Uterus (tissue), 4 donors: ENCODE data around the gene CSPG4. TPM values are rescaled to one million over a fixed set of nuclear protein-coding genes. Genes with fewer than 3 reads are reported as not detected.
A peak's percentile ranks its signal among the peaks of the same experiment; 100 is the strongest.
"Not testable (repeated sequence)": the region's sequence is repeated elsewhere in the genome, so short reads cannot be mapped to it uniquely, and the experiment has no call there.

ENCODE experiments used
- DNase-seq, 2 donors: peaks; one replicate each; pipeline ENCODE4 v3.0.0-alpha.2; 2019 to 2020
- H3K27ac ChIP-seq, 2 donors: fragments of 200-600 bp; sonication (generic); 1 replicate in 1 of 2; 2 replicates in 1 of 2; pipeline ENCODE4 v1.5.1; 2016 to 2018
- H3K27me3 ChIP-seq, 2 donors: fragments of 200-600 bp; sonication (generic); one replicate each; pipeline ENCODE4 v1.5.1; 2018 to 2019; ENCODE audit warnings: control low read depth in 1 of 2
- H3K36me3 ChIP-seq, 2 donors: fragments of 200-600 bp; sonication (generic); one replicate each; pipeline ENCODE4 v1.5.1; 2019; ENCODE audit warnings: control low read depth in 1 of 2
- H3K4me1 ChIP-seq, 2 donors: fragments of 200-600 bp; sonication (generic); one replicate each; pipeline ENCODE4 v1.5.1; 2018 to 2019; ENCODE audit warnings: control low read depth in 1 of 2
- H3K4me3 ChIP-seq, 2 donors: fragments of 200-600 bp; sonication (generic); 1 replicate in 1 of 2; 2 replicates in 1 of 2; pipeline ENCODE4 v1.5.1; 2018 to 2019; ENCODE audit warnings: mild to moderate bottlenecking in 1 of 2
- H3K9me3 ChIP-seq, 2 donors: fragments of 200-600 bp; sonication (generic); one replicate each; pipeline ENCODE4 v1.5.1; 2019; ENCODE audit warnings: control low read depth in 1 of 2
- CTCF ChIP-seq, 4 experiments: fragments of 200-600 bp in 2 of 4; fragments of 450-650 bp in 2 of 4; sonication (generic) in 2 of 4; IDR thresholded peaks; one replicate each; pipeline ENCODE4 v1.5.1; 2016 to 2019; ENCODE audit warnings: antibody characterized with exemption in 4 of 4, mild to moderate bottlenecking in 2 of 4, moderate library complexity in 1 of 4
- POLR2A ChIP-seq, 2 donors: fragments of 450-650 bp; IDR thresholded peaks; one replicate each; pipeline ENCODE4 v1.6.1; 2016; ENCODE audit warnings: antibody characterized with exemption in 2 of 2, mild to moderate bottlenecking in 1 of 2, moderate library complexity in 1 of 2
- intact Hi-C: fragments of 100-400 bp; cut with DNase I; formaldehyde crosslinking; loops from one replicate; pipeline ENCODE4 v1.15.1; 2023; ENCODE audit warnings: low total_unique reads
- total RNA-seq, 4 donors: library from RNA; depleted of rRNA in 3 of 4; stranded (reverse); fragments of >200 nt in 3 of 4; gene quantifications; one replicate each; pipeline versions ENCODE4 v1.1.0 to v1.2.4, GENCODE V29; 2014 to 2023
- donor health status: DM: yes; HTN: yes; CAD: no.

Gene CSPG4
- total RNA-seq, 4 donors from 2014 or later, result 10.3 to 62.4 (median 46.7) TPM

- TF ChIP-seq POLR2A (IDR thresholded peaks at IDR 0.05) (no peak), CTCF (IDR thresholded peaks at IDR 0.05) (no peak)
These were observed 27.1 kb upstream of the CSPG4 start for GRCh38 chr15:75739791-75740190.

GRCh38 chr15:75738647-75739325 lies 26.1 kb upstream of the CSPG4 start:
- DNase-seq, result peak; percentile 96 to 97
- Histone ChIP-seq H3K27ac (peak overlapping the region; percentile 59 to 90), H3K4me1 (peaks cover 0 to 6% of the 10 kb centered on the region in 2 donors), H3K36me3 (no peaks in the 10 kb centered on the region), H3K9me3 (no peaks in the 10 kb centered on the region), H3K27me3 (no peaks in the 10 kb centered on the region), H3K4me3 (peak overlapping the region; percentile 86 to 95)
- TF ChIP-seq POLR2A (IDR thresholded peaks at IDR 0.05) (peak in 1 of 2 donors; percentile 37), CTCF (IDR thresholded peaks at IDR 0.05) (no peak)
- intact Hi-C loops, result no loop called here

More at GRCh38 chr15:75739791-75740190, 27.1 kb upstream of the CSPG4 start:
- intact Hi-C loops, result no loop called here
- Histone ChIP-seq H3K4me1 (peaks cover 0 to 5% of the 10 kb centered on the region in 2 donors), H3K9me3 (no peaks in the 10 kb centered on the region), H3K27ac (no peak overlapping the region), H3K4me3 (no peak overlapping the region), H3K27me3 (no peaks in the 10 kb centered on the region), H3K36me3 (no peaks in the 10 kb centered on the region)
- DNase-seq, result no peak

- no peak for DNase-seq
- peak overlapping the region; percentile 60 to 90 for H3K27ac ChIP-seq
- no peaks in the 10 kb centered on the region for H3K9me3 ChIP-seq
- intact Hi-C loops, result no loop called here
- no peaks in the 10 kb centered on the region for H3K36me3 ChIP-seq
- H3K27me3 ChIP-seq, result no peaks in the 10 kb centered on the region
- peak overlapping the region; percentile 86 to 95 for H3K4me3 ChIP-seq
- TF ChIP-seq CTCF (IDR thresholded peaks at IDR 0.05), result no peak
- TF ChIP-seq POLR2A (IDR thresholded peaks at IDR 0.05), result peak in 1 of 2 donors; percentile 50
- H3K4me1 ChIP-seq, result peaks cover 0 to 13% of the 10 kb centered on the region in 2 donors
These were observed 25.5 kb upstream of the CSPG4 start for GRCh38 chr15:75738014-75738646.

- intact Hi-C loops, result not testable (repeated sequence)
These were observed 24.7 kb upstream of the CSPG4 start for GRCh38 chr15:75737116-75738013.

GRCh38 chr15:75736256-75736655 lies 23.6 kb upstream of the CSPG4 start:
- intact Hi-C loops, result no loop called here
- peaks cover 0 to 22% of the 10 kb centered on the region in 2 donors for H3K4me1 ChIP-seq
- TF ChIP-seq POLR2A (IDR thresholded peaks at IDR 0.05) (no peak), CTCF (IDR thresholded peaks at IDR 0.05) (no peak)

More at GRCh38 chr15:75737116-75738013, 24.7 kb upstream of the CSPG4 start:
- not testable (repeated sequence) for H3K36me3 ChIP-seq, DNase-seq, H3K27me3 ChIP-seq, H3K9me3 ChIP-seq
- peak overlapping the region; percentile 60 to 90 for H3K27ac ChIP-seq
- peaks cover 0 to 19% of the 10 kb centered on the region in 2 donors for H3K4me1 ChIP-seq
- peak overlapping the region; percentile 86 to 95 for H3K4me3 ChIP-seq

More at GRCh38 chr15:75736256-75736655, 23.6 kb upstream of the CSPG4 start:
- Histone ChIP-seq H3K27me3 (no peaks in the 10 kb centered on the region), H3K27ac (peak overlapping the region in 1 of 2 donors; percentile 27), H3K4me3 (no peak overlapping the region), H3K9me3 (no peaks in the 10 kb centered on the region), H3K36me3 (no peaks in the 10 kb centered on the region)
- no peak for DNase-seq
